ENCODE data around the gene OBSCN. TPM values are rescaled to one million over a fixed set of nuclear protein-coding genes. Genes with fewer than 3 reads are reported as not detected.

OBSCN gene
- total and polyA plus RNA-seq, 2 donors (not counting 3 experiments of a cell fraction or from before 2014, with no cell fraction given), result 1.5 to 2.9 TPM

DNA sequence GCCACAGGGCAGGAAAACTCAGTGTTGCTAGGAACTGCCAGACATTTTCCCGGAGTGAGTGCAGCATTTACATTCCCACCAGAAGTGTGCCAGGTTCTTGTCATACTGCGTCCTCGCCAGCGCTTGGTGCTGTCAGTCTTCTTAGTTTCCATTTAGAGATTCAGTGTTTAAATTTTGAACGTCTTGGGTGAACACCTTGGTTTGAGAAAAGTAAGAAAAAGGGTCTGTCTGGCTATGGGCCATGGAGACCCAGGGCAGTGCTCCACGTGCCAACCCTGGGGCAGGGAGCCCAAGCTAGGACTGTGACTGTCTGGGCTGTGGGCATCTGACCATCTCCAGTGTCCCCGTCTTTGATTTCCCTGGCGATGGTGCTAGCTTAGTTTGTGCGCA lies 26.2 kb upstream of the OBSCN start:
- no peak overlapping the region for H3K27ac ChIP-seq (ENCODE audit: insufficient read depth, low read depth, low read length)
- H3K4me3 ChIP-seq (replicated peaks in 1 of 3; ENCODE audit: insufficient read depth in 1 of 3, low read depth in 1 of 3, low read length in 3 of 3), result no peak overlapping the region
- ChIA-PET CTCF (interaction anchor here (0.7 to 2.0 kb wide), 3 partner anchors 15 to 182 kb away, joined by 3 to 7 read pairs (median 3); no protein-coding TSS in a partner anchor), POLR2A (no interaction called here)
- DNase-seq (ENCODE audit: low read depth, low spot score) (no peak), FAIRE-seq (no peak)
- no peak overlapping the region for H2AFZ ChIP-seq (ENCODE audit: low read depth, low read length)
- no TSS peak for BruUV-seq (replicated peaks)
- intact Hi-C loops (cut with micrococcal nuclease) (loop anchor here (2.0 kb wide), 1 partner anchor 51 kb away; no protein-coding TSS in a partner anchor), dilution Hi-C loops (cut with MboI; ENCODE audit: extremely low pct_ligation_motif_present, low sequenced_read_pairs) (loop anchor here (10.0 kb wide), 1 partner anchor 57 kb away; no protein-coding TSS in a partner anchor)
- no peaks in the 10 kb centered on the region for H4K20me1 ChIP-seq (replicated peaks; ENCODE audit: control insufficient read depth, extremely low read depth, insufficient read depth, low read length)
- no peak for TF ChIP-seq JUN (IDR thresholded peaks at IDR 0.05; ENCODE audit: borderline replicate concordance, insufficient read depth, insufficient read length, low read depth)
- TF ChIP-seq GATA2 (IDR thresholded peaks at IDR 0.05; ENCODE audit: insufficient read depth, insufficient read length, low read depth, low read length), result no peak
- no peak for TF ChIP-seq FOS (IDR thresholded peaks at IDR 0.05; ENCODE audit: borderline replicate concordance, insufficient read depth, low read length)
- no peak for TF ChIP-seq CTCF (IDR thresholded peaks at IDR 0.05; ENCODE audit: extremely low read depth in 1 of 2, insufficient read depth in 1 of 2, low read depth in 1 of 2, low read length in 2 of 2)
- no peak for TF ChIP-seq MYC (IDR thresholded peaks at IDR 0.05; ENCODE audit: low read depth, low read length)
- TF ChIP-seq POLR2AphosphoS5 (IDR thresholded peaks at IDR 0.05; ENCODE audit: insufficient read depth, low read depth, low read length), result no peak
- TF ChIP-seq POLR2A (IDR thresholded peaks at IDR 0.05; ENCODE audit: low read depth, low read length), result no peak
- TF ChIP-seq, protein P1, sequence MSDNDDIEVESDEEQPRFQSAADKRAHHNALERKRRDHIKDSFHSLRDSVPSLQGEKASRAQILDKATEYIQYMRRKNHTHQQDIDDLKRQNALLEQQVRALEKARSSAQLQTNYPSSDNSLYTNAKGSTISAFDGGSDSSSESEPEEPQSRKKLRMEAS (IDR thresholded peaks at IDR 0.05; ENCODE audit: insufficient read depth, insufficient read length), result no peak
- no peak for TF ChIP-seq EZH2 (IDR thresholded peaks at IDR 0.05; ENCODE audit: borderline replicate concordance, low read depth, low read length, severe bottlenecking)
- H3K4me2 ChIP-seq (ENCODE audit: insufficient read depth, low read length), result no peak overlapping the region
- H3K9me1 ChIP-seq (replicated peaks; ENCODE audit: control insufficient read depth, extremely low read depth, insufficient read depth, low read length), result no peaks in the 10 kb centered on the region
- no peaks in the 10 kb centered on the region for H3K79me2 ChIP-seq (ENCODE audit: control insufficient read depth, insufficient read depth, low read length)
- peaks cover 0 to 3% of the 10 kb centered on the region in 2 experiments for H3K36me3 ChIP-seq (ENCODE audit: control insufficient read depth in 2 of 2, extremely low read depth in 1 of 2, insufficient read depth in 2 of 2, low read length in 2 of 2)
- H3K27me3 ChIP-seq (ENCODE audit: control insufficient read depth in 2 of 2, insufficient read depth in 2 of 2, low read length in 2 of 2), result no peaks in the 10 kb centered on the region
- no peaks in the 10 kb centered on the region for H3K4me1 ChIP-seq (ENCODE audit: control insufficient read depth, extremely low read depth, insufficient read depth, low read length)
- H3K9me3 ChIP-seq (replicated peaks; ENCODE audit: control insufficient read depth, insufficient read depth, low read length), result no peaks in the 10 kb centered on the region
- H3K9ac ChIP-seq (replicated peaks; ENCODE audit: extremely low read depth, insufficient read depth, low read length), result no peak overlapping the region
